Tibial artery (tissue), 4 donors: Measurements from ENCODE around the gene PPP1R27.

Source experiments
- DNase-seq, 2 donors: peaks; one replicate each; pipeline ENCODE4 v3.0.0-alpha.2; 2019
- H3K27ac ChIP-seq, 2 donors: fragments of 200-600 bp; sonication (generic) in 1 of 2; 1 replicate in 1 of 2; 2 replicates in 1 of 2; pipeline ENCODE4 v1.5.1; 2018 to 2019; ENCODE audit warnings: mild to moderate bottlenecking in 1 of 2
- H3K27me3 ChIP-seq, 2 donors: fragments of 200-600 bp; sonication (generic) in 1 of 2; one replicate each; pipeline versions ENCODE4 v1.5.1 to v1.6.0; 2016 to 2019
- H3K36me3 ChIP-seq, 3 donors: fragments of 200-600 bp; sonication (generic) in 2 of 3; one replicate each; pipeline ENCODE4 v1.5.1; 2016 to 2019; ENCODE audit warnings: mild to moderate bottlenecking in 2 of 3
- H3K4me1 ChIP-seq, 4 donors: fragments of 200-600 bp; sonication (generic) in 2 of 4; 1 replicate in 3 of 4; 2 replicates in 1 of 4; pipeline ENCODE4 v1.5.1; 2016 to 2019
- H3K4me3 ChIP-seq, 2 donors: fragments of 200-600 bp; sonication (generic) in 1 of 2; 1 replicate in 1 of 2; 2 replicates in 1 of 2; pipeline ENCODE4 v1.5.1; 2018 to 2019; ENCODE audit warnings: mild to moderate bottlenecking in 2 of 2
- H3K9me3 ChIP-seq, 3 donors: fragments of 200-600 bp; sonication (generic) in 1 of 3; one replicate each; pipeline ENCODE4 v1.5.1; 2016 to 2019
- intact Hi-C: fragments of 100-400 bp; cut with DNase I; formaldehyde crosslinking; loops from one replicate; pipeline ENCODE4 v1.15.0; 2023; ENCODE audit warnings: low total_unique reads
- TF ChIP-seq, protein P1 (sequence below), 2 experiments: fragments of 200-600 bp in 1 of 2; fragments of 450-650 bp in 1 of 2; IDR thresholded peaks; one replicate each; pipeline ENCODE4 v1.5.1; 2017 to 2019; ENCODE audit warnings: antibody characterized with exemption in 2 of 2, mild to moderate bottlenecking in 1 of 2, moderate library complexity in 1 of 2

PPP1R27 gene

DNA sequence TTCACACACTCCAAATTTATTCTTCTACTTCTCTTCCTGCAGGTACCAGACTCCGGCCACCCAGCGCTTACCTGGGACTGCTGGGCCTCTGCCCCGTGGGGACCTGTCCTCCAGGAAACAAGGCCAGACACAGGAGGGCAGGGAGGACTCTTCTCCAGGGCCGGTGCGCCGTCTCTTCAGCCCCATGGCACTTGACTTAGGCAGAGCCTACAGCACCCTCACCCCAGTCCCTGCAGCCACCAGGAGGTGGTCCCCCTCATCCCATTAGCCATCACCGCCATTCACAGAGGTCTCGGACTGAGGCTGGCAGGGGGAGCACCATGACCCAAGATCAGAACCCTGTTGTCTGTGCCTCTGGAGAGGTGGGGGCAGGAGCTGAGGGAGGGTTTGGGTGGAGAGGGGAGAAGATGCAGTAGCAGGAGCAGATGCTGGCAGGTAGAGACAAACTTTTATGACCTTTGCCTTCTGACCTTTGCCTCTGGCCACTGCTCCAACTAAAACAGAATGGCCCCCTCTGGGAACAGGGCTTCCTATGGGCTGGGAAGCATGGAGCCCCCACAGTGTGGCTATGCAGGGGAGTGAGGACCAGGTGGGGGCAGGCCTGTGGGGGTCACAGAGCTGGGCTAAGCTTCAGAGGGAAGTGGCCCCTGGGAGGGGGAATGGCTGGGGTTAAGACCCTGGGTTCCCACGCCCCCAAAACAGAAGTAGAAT lies 32.6 kb downstream of the PPP1R27 start:
- no peak for DNase-seq
- TF ChIP-seq, protein P1, sequence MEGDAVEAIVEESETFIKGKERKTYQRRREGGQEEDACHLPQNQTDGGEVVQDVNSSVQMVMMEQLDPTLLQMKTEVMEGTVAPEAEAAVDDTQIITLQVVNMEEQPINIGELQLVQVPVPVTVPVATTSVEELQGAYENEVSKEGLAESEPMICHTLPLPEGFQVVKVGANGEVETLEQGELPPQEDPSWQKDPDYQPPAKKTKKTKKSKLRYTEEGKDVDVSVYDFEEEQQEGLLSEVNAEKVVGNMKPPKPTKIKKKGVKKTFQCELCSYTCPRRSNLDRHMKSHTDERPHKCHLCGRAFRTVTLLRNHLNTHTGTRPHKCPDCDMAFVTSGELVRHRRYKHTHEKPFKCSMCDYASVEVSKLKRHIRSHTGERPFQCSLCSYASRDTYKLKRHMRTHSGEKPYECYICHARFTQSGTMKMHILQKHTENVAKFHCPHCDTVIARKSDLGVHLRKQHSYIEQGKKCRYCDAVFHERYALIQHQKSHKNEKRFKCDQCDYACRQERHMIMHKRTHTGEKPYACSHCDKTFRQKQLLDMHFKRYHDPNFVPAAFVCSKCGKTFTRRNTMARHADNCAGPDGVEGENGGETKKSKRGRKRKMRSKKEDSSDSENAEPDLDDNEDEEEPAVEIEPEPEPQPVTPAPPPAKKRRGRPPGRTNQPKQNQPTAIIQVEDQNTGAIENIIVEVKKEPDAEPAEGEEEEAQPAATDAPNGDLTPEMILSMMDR (IDR thresholded peaks at IDR 0.05), result no peak
- Histone ChIP-seq H3K27me3 (peaks cover 0 to 71% of the 10 kb centered on the region in 2 donors), H3K27ac (no peak overlapping the region), H3K4me3 (no peak overlapping the region), H3K36me3 (no peaks in the 10 kb centered on the region), H3K4me1 (peaks cover 0 to 22% (median 17%) of the 10 kb centered on the region in 4 donors), H3K9me3 (peaks cover 0 to 7% (median 0%) of the 10 kb centered on the region in 3 donors)
- intact Hi-C loops, result no loop called here

DNA sequence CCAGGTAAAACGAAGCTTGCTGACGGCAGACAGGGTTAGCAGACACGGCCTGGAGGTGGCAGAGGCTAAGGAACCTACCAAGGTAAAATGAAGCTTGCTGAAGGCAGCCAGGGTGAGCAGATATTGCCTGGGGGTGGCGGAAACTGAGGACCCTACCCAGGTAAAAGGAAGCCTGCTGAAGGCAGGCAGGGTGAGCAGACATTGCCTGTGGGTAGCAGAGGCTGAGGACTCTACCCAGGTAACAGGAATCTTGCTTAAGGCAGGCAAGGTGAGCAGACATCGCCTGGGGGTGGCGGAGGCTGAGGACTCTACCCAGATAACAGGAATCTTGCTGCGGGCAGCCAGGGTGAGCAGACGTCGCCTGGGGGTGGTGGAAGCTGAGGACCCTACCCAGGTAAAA lies 33.5 kb downstream of the PPP1R27 start:
- peaks cover 0 to 22% (median 17%) of the 10 kb centered on the region in 4 donors for H3K4me1 ChIP-seq
- DNase-seq, result no peak
- intact Hi-C loops, result no loop called here
- H3K27me3 ChIP-seq, result peaks cover 0 to 62% of the 10 kb centered on the region in 2 donors
- no peak overlapping the region for H3K4me3 ChIP-seq
- no peak overlapping the region for H3K27ac ChIP-seq
- no peaks in the 10 kb centered on the region for H3K36me3 ChIP-seq
- TF ChIP-seq, protein P1 (IDR thresholded peaks at IDR 0.05), result no peak
- H3K9me3 ChIP-seq, result peaks cover 0 to 7% (median 0%) of the 10 kb centered on the region in 3 donors

DNA sequence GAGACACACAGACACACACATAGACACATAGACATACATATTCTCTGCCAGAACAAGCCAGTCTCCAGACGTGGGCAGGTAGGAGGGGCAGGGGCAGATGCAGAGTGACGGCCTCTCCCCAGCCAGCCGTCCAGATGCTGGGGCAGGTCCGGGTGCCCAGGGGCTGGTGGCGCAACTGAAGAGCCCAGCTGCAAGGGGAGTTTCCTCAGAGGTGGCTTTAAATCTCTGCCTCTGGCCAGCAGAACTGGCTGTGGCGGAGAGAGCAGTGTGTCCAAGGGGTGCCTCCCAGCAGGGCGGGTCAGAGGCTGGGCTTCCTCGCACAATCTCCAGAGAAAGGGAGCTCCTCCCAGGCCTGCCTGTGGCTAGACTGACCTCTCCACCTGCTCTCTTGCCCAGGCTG lies 40.3 kb downstream of the PPP1R27 start:
- no peak overlapping the region for H3K4me3 ChIP-seq
- H3K9me3 ChIP-seq, result no peaks in the 10 kb centered on the region
- no peaks in the 10 kb centered on the region for H3K4me1 ChIP-seq
- no peaks in the 10 kb centered on the region for H3K36me3 ChIP-seq
- intact Hi-C loops, result no loop called here
- no peak for DNase-seq
- H3K27me3 ChIP-seq, result peaks cover 0 to 28% of the 10 kb centered on the region in 2 donors
- H3K27ac ChIP-seq, result no peak overlapping the region
- TF ChIP-seq, protein P1 (IDR thresholded peaks at IDR 0.05), result no peak

DNA sequence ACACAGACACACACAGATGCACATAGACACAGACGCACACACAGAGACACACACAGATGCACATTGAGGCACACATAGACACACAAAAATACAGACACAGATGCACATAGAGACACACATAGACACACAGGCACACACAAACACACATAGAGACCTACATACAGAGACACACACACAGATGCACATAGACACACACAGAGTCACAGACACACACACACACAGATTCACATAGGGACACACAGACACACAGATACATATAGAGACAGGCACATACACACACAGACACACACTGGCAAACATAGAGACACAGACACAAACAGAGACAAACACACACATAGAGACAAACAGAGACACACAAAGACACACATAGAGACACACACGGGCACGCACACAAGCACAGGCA lies 40.8 kb downstream of the PPP1R27 start:
- intact Hi-C loops, result no loop called here
- DNase-seq, result no peak
- H3K4me1 ChIP-seq, result no peaks in the 10 kb centered on the region
- TF ChIP-seq, protein P1 (IDR thresholded peaks at IDR 0.05), result no peak
- H3K36me3 ChIP-seq, result no peaks in the 10 kb centered on the region
- H3K9me3 ChIP-seq, result no peaks in the 10 kb centered on the region
- H3K4me3 ChIP-seq, result no peak overlapping the region
- H3K27ac ChIP-seq, result no peak overlapping the region
- H3K27me3 ChIP-seq, result peaks cover 0 to 28% of the 10 kb centered on the region in 2 donors

DNA sequence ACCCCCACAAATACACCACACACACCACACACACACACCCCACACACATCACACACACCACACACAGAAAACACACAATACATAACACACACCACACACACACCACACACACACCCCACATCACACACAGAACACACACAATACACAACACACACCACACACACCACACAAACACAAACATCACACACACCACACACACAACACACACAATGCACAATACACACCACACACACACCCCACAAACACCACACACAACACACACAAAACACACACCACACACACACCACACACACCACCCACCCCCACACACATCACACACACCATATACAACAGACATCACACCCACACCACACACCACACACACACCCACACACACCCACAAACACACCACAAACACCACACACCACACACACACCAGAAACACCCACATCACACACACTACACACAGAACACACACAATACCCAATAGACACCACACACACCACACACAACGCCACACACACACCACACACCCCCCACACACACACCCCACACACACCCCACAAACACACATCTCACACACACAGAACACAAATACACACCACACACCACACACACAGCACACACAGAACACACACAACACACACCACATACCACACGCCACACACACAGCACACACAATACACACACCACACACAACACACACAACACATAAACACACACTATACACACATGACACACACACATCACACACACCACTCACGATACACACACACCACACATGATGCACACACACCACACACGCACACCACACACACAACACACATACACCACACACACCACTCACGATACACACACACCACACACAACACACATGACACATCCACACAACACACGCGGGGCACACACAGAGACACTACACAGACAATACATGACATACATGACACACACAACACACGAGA lies 41.9 kb downstream of the PPP1R27 start:
- Histone ChIP-seq H3K27me3 (peaks cover 0 to 28% of the 10 kb centered on the region in 2 donors), H3K27ac (no peak overlapping the region), H3K36me3 (no peaks in the 10 kb centered on the region), H3K4me3 (no peak overlapping the region), H3K9me3 (no peaks in the 10 kb centered on the region), H3K4me1 (no peaks in the 10 kb centered on the region)
- intact Hi-C loops, result no loop called here
- TF ChIP-seq, protein P1 (IDR thresholded peaks at IDR 0.05), result no peak
- DNase-seq, result no peak
